Kidney (tissue), 14 donors: Measurements from ENCODE around the gene MACROD1. TPM values are rescaled to one million over a fixed set of nuclear protein-coding genes. Genes with fewer than 3 reads are reported as not detected.

Experiments
- DNase-seq, 5 donors: peaks; one replicate each; pipeline ENCODE4 v3.0.0-alpha.2; 2013 to 2020
- FAIRE-seq: peaks from 2 replicates; lab custom pipeline; 2012; peaks lifted over from hg19 to GRCh38; lab: Jason Lieb, UNC
- H3K27ac ChIP-seq, 2 donors: one replicate each; pipeline ENCODE4 v1.7.0; 2013; ENCODE audit warnings: low read depth in 2 of 2, low read length in 2 of 2, inconsistent platforms in 1 of 2
- H3K27me3 ChIP-seq: one replicate; pipeline ENCODE4 v1.7.1; 2013; ENCODE audit warnings: low read length, inconsistent platforms; ENCODE audit not compliant: control insufficient read depth, insufficient read depth
- H3K36me3 ChIP-seq, 3 donors: one replicate each; pipeline versions ENCODE4 v1.7.0 to v1.7.1; 2013; ENCODE audit warnings: low read length in 3 of 3, control low read depth in 1 of 3, inconsistent platforms in 1 of 3; ENCODE audit not compliant: insufficient read depth in 3 of 3, control insufficient read depth in 2 of 3
- H3K4me1 ChIP-seq, 3 donors: one replicate each; pipeline versions ENCODE4 v1.7.0 to v1.7.1; 2013; ENCODE audit warnings: low read length in 3 of 3, inconsistent platforms in 1 of 3, low read depth in 1 of 3; ENCODE audit not compliant: control insufficient read depth in 2 of 3, insufficient read depth in 2 of 3
- H3K4me3 ChIP-seq, 3 donors: one replicate each; pipeline versions ENCODE4 v1.7.0 to v1.8.1; 2013; ENCODE audit warnings: low read length in 3 of 3, control low read depth in 1 of 3, inconsistent platforms in 1 of 3
- H3K9ac ChIP-seq, 3 donors: one replicate each; pipeline versions ENCODE4 v1.7.0 to v1.7.1; 2013; ENCODE audit warnings: low read length in 3 of 3, control low read depth in 1 of 3, inconsistent platforms in 1 of 3
- H3K9me3 ChIP-seq, 3 donors: one replicate each; pipeline versions ENCODE4 v1.7.0 to v1.7.1; 2013; ENCODE audit warnings: low read length in 3 of 3, control low read depth in 1 of 3, inconsistent platforms in 1 of 3; ENCODE audit not compliant: control insufficient read depth in 2 of 3, insufficient read depth in 1 of 3
- intact Hi-C: fragments of 100-400 bp; cut with DNase I; formaldehyde crosslinking; loops from one replicate; pipeline ENCODE4 v1.11.1; 2022
- polyA plus RNA-seq: library from polyadenylated mRNA; stranded (reverse); fragments of 350-450 nt; fragmentation: Illumina TruSeq; extraction: RNeasy Lipid Tissue Mini Kit (QIAGEN cat#74804); gene quantifications from one replicate; pipeline ENCODE4 v1.2.3, GENCODE V29; 2014; ENCODE audit warnings: low read depth, low replicate concordance; ENCODE audit not compliant: insufficient read depth
- total RNA-seq: library from RNA; stranded (reverse); fragmentation: NEBNext Ultra II Directional; extraction: Animal tissue kit (Norgen Biotek cat#: 25700); gene quantifications from one replicate; pipeline ENCODE4 v1.2.1, GENCODE V29; 2021
- TF ChIP-seq, protein P1 (sequence below): IDR thresholded peaks from 3 replicates; pipeline ENCODE4 v1.5.1; 2012; ENCODE audit warnings: mild to moderate bottlenecking, moderate library complexity, borderline replicate concordance; ENCODE audit not compliant: insufficient read depth; ENCODE audit errors: extremely low read depth
- donor health status: control.
- donor health status: control.
- donor health status: control.
- donor health status: control.
- donor health status: control.
- donor health status: DM: yes; HTN: yes; CAD: no.
- donor health status: Normal renal cell carcinoma (clear cell type).

The MACROD1 gene
- total and polyA plus RNA-seq, 2 donors from 2014 or later, result 27.8 to 176 TPM

DNA sequence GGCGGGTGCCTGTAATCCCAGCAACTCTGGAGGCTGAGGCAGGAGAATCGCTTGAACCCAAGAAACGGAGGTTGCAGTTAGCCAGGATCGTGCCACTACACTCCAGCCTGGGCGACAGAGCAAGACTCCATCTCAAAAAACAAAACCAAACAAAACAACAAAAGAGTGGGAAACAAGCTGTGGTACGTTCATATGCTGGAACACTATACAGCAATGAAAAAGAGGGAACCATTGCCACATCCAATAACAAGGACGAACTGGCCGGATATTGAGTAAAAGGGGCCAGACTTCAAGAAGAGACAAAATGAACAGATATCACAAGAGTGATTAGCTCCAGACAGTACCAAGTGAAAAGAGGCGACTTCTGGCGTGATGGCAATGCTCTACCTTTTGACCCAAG, 4.9 kb downstream of the MACROD1 start:
- TF ChIP-seq, protein P1, sequence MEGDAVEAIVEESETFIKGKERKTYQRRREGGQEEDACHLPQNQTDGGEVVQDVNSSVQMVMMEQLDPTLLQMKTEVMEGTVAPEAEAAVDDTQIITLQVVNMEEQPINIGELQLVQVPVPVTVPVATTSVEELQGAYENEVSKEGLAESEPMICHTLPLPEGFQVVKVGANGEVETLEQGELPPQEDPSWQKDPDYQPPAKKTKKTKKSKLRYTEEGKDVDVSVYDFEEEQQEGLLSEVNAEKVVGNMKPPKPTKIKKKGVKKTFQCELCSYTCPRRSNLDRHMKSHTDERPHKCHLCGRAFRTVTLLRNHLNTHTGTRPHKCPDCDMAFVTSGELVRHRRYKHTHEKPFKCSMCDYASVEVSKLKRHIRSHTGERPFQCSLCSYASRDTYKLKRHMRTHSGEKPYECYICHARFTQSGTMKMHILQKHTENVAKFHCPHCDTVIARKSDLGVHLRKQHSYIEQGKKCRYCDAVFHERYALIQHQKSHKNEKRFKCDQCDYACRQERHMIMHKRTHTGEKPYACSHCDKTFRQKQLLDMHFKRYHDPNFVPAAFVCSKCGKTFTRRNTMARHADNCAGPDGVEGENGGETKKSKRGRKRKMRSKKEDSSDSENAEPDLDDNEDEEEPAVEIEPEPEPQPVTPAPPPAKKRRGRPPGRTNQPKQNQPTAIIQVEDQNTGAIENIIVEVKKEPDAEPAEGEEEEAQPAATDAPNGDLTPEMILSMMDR, result no peak
- Histone ChIP-seq H3K27ac (no peak overlapping the region), H3K27me3 (no peaks in the 10 kb centered on the region), H3K9ac (no peak overlapping the region), H3K9me3 (no peaks in the 10 kb centered on the region), H3K4me1 (peaks cover 0 to 9% (median 8%) of the 10 kb centered on the region in 3 donors), H3K4me3 (no peak overlapping the region), H3K36me3 (no peaks in the 10 kb centered on the region)
- intact Hi-C loops, result no loop called here
- FAIRE-seq (no peak), DNase-seq (no peak)

DNA sequence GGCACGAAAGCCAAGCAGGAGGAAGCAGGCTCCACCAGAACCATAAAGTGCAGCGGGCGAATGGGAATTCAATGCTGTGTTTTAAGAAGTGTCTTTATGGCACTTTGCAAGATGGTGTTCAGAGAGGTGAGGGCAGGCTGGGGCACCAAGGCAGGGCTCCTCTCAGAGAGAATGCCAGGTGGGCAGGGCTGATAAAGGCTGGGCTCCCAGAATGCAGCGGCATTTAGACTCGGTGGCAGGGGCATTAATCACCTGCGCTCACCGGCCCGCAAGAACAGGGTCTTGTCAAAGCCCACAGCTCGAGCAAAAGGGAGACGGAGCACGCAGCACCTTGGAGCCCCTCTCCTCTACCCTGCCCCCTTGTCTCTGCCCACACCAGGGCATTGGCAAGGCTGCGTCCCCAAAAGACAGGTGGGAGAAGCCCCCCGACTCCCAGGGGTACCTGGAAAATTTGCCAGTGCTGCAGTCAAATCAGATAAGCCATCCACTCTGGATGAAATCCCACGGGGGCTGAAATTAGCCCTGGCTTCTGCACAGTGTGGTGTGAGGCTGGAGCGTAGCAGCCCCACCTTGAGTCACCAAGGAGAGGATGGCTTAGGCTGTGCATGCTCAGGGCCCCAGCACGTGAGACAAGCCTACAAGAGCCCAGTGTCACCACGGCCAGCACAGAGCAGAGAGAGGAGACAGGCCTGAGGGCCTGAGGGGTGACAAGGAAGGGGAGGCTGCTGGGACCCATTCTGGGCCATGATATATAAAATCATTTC, 8.1 kb downstream of the MACROD1 start:
- no peak for FAIRE-seq
- H3K27ac ChIP-seq, result no peak overlapping the region
- no peaks in the 10 kb centered on the region for H3K27me3 ChIP-seq
- no peak for DNase-seq
- TF ChIP-seq, protein P1, result no peak
- intact Hi-C loops, result no loop called here
- H3K36me3 ChIP-seq, result no peaks in the 10 kb centered on the region
- peaks cover 0 to 1% (median 0%) of the 10 kb centered on the region in 3 donors for H3K4me1 ChIP-seq
- no peaks in the 10 kb centered on the region for H3K9me3 ChIP-seq
- H3K9ac ChIP-seq, result no peak overlapping the region
- H3K4me3 ChIP-seq, result no peak overlapping the region

DNA sequence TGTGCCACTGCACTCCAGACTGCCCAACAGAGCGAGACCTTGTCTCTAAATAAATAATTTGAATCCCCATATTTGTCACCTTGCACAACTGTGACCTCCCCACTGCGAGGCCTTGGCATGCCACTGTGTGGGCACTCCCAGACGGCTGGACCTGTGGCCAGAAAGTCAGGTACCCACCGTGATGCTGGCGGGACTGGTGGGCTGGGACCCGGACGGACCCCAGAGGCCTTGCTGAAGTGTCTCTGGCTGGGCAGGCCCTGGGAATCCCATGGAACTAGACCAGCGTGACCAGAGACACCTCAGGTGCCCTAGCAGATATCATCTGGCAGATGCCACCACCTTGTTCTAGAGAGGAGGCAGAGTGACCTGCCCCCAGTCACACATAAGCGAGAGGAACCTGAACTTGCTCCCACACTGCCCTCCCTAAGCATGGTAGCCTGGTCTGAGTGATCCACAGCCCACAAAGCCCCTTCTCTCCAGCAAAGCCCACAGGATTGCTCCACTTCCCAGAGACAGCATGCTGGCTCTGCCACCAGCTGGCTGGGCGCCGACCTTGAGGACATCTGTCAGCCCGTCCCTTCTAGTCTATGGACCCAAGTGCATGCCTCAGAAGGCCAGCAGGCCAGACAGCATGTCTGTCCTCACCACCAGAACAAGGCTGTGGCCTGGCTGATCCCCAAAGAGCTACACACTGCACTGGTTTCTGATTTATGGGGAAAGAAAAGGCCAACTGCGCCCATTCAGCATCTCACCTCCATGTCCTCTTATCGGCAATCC, 9.5 kb downstream of the MACROD1 start:
- Histone ChIP-seq H3K27ac (no peak overlapping the region), H3K27me3 (no peaks in the 10 kb centered on the region), H3K9me3 (no peaks in the 10 kb centered on the region), H3K4me1 (peaks cover 0 to 2% (median 0%) of the 10 kb centered on the region in 3 donors), H3K36me3 (no peaks in the 10 kb centered on the region), H3K9ac (no peak overlapping the region), H3K4me3 (no peak overlapping the region)
- no peak for DNase-seq
- TF ChIP-seq, protein P1, result no peak
- FAIRE-seq, result no peak
- intact Hi-C loops, result no loop called here
